Activated B cell treated with CpG ODN at 0.5 μM for 24 hours (primary cell): Measurements from ENCODE around the gene NPPA. TPM values are rescaled to one million over a fixed set of nuclear protein-coding genes. Genes with fewer than 3 reads are reported as not detected.

Experiments
- ATAC-seq: fragments of 200-7000 bp; cut with Tn5 transposase; one replicate; pipeline ENCODE4 v1.10.0; 2021; ENCODE audit warnings: low read depth, mild to moderate bottlenecking, moderate library complexity
- CTCF ChIA-PET: fragments of 350-600 bp; sonication (Branson Sonifier 250); formaldehyde crosslinking; loops from one replicate; lab custom pipeline; 2021; ENCODE audit warnings: antibody characterized with exemption; lab: Charles Lee
- POLR2A ChIA-PET: fragments of 350-600 bp; sonication (Branson Sonifier 250); formaldehyde crosslinking; loops from one replicate; lab custom pipeline; 2021; ENCODE audit warnings: antibody characterized with exemption; lab: Charles Lee
- DNase-seq: peaks from one replicate; pipeline ENCODE4 v3.0.0; 2022
- H3K27ac Mint-ChIP-seq: one replicate; pipeline ENCODE4 v1.8.0; 2020; ENCODE audit warnings: mixed read lengths
- H3K27me3 Mint-ChIP-seq: one replicate; pipeline ENCODE4 v1.8.0; 2021; ENCODE audit warnings: mixed read lengths
- H3K36me3 Mint-ChIP-seq: one replicate; pipeline ENCODE4 v1.8.0; 2021; ENCODE audit warnings: low read depth, mixed read lengths
- H3K4me1 Mint-ChIP-seq: one replicate; pipeline ENCODE4 v1.8.0; 2021; ENCODE audit warnings: mixed read lengths
- H3K4me3 Mint-ChIP-seq: one replicate; pipeline ENCODE4 v1.8.0; 2020; ENCODE audit warnings: mild to moderate bottlenecking, mixed read lengths
- H3K9me3 Mint-ChIP-seq: one replicate; pipeline ENCODE4 v1.8.0; 2020; ENCODE audit warnings: mixed read lengths
- intact Hi-C: fragments of 100-400 bp; cut with micrococcal nuclease; formaldehyde crosslinking; loops from one replicate; pipeline ENCODE4 v1.15.1; 2024
- total RNA-seq: library from RNA; stranded (reverse); gene quantifications from 2 replicates; pipeline ENCODE4 v1.2.3, GENCODE V29; 2022
- TF ChIP-seq, protein P1 (sequence below): fragments of 200-600 bp; IDR thresholded peaks from one replicate; pipeline ENCODE4 v1.8.0; 2022; ENCODE audit warnings: antibody characterized with exemption, mild to moderate bottlenecking

The NPPA gene
- total RNA-seq, 1 donor from 2014 or later, result not detected

DNA sequence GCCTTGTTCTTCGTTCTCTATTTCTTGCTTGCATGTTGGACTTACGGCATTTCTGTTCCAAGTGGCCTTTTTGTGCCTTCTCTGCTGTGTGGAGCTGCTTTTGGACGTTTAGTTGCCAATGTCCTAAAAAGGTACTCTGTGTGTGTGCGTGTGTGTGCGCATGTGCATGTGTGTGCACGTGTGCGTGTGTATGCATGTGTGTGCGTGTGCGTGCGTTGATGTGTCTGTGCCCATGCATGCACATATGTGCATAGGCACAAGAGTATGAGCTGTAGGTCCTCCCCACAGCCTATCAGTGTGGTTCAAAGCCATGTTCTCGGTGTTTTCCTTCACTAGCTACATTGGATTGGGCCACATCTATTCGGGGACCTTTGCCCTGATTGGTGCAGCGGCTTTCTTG lies 13.7 kb downstream of the NPPA start:
- peaks cover 3% of the 10 kb centered on the region for H3K4me1 Mint-ChIP-seq
- intact Hi-C loops, result loop anchor here (10.0 kb wide), 1 partner anchor 49 kb away; no protein-coding TSS in a partner anchor
- H3K27me3 Mint-ChIP-seq, result no peaks in the 10 kb centered on the region
- no peak for DNase-seq
- TF ChIP-seq, protein P1, sequence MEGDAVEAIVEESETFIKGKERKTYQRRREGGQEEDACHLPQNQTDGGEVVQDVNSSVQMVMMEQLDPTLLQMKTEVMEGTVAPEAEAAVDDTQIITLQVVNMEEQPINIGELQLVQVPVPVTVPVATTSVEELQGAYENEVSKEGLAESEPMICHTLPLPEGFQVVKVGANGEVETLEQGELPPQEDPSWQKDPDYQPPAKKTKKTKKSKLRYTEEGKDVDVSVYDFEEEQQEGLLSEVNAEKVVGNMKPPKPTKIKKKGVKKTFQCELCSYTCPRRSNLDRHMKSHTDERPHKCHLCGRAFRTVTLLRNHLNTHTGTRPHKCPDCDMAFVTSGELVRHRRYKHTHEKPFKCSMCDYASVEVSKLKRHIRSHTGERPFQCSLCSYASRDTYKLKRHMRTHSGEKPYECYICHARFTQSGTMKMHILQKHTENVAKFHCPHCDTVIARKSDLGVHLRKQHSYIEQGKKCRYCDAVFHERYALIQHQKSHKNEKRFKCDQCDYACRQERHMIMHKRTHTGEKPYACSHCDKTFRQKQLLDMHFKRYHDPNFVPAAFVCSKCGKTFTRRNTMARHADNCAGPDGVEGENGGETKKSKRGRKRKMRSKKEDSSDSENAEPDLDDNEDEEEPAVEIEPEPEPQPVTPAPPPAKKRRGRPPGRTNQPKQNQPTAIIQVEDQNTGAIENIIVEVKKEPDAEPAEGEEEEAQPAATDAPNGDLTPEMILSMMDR, result no peak
- CTCF ChIA-PET, result no interaction called here
- H3K4me3 Mint-ChIP-seq, result no peak overlapping the region
- H3K36me3 Mint-ChIP-seq, result peaks cover 91% of the 10 kb centered on the region
- ATAC-seq, result no peak
- no peaks in the 10 kb centered on the region for H3K9me3 Mint-ChIP-seq
- no peak overlapping the region for H3K27ac Mint-ChIP-seq
- POLR2A ChIA-PET, result no interaction called here

GRCh38 chr1:11833497-11833896 lies 14.1 kb downstream of the NPPA start:
- peaks cover 92% of the 10 kb centered on the region for H3K36me3 Mint-ChIP-seq
- ATAC-seq (no peak), DNase-seq (no peak)
- CTCF ChIA-PET, result no interaction called here
- no peaks in the 10 kb centered on the region for H3K9me3 Mint-ChIP-seq
- H3K4me3 Mint-ChIP-seq, result no peak overlapping the region
- intact Hi-C loops, result loop anchor here (10.0 kb wide), 1 partner anchor 49 kb away; no protein-coding TSS in a partner anchor
- no peaks in the 10 kb centered on the region for H3K27me3 Mint-ChIP-seq
- H3K27ac Mint-ChIP-seq, result no peak overlapping the region
- POLR2A ChIA-PET, result no interaction called here
- TF ChIP-seq, protein P1, result no peak
- no peaks in the 10 kb centered on the region for H3K4me1 Mint-ChIP-seq

GRCh38 chr1:11831945-11832725 lies 15.4 kb downstream of the NPPA start:
- POLR2A ChIA-PET, result interaction anchor here (1.0 to 1.7 kb wide), 2 partner anchors 76 to 78 kb away, joined by 6 read pairs; no protein-coding TSS in a partner anchor
- Mint-ChIP-seq H3K36me3 (peaks cover 92% of the 10 kb centered on the region), H3K27ac (no peak overlapping the region), H3K9me3 (no peaks in the 10 kb centered on the region), H3K4me1 (no peaks in the 10 kb centered on the region), H3K4me3 (no peak overlapping the region), H3K27me3 (no peaks in the 10 kb centered on the region)
- TF ChIP-seq, protein P1, result no peak
- DNase-seq, result no peak
- ATAC-seq, result no peak
- CTCF ChIA-PET, result no interaction called here
- intact Hi-C loops, result loop anchor here (10.0 kb wide), 1 partner anchor 47 kb away; no protein-coding TSS in a partner anchor

DNA sequence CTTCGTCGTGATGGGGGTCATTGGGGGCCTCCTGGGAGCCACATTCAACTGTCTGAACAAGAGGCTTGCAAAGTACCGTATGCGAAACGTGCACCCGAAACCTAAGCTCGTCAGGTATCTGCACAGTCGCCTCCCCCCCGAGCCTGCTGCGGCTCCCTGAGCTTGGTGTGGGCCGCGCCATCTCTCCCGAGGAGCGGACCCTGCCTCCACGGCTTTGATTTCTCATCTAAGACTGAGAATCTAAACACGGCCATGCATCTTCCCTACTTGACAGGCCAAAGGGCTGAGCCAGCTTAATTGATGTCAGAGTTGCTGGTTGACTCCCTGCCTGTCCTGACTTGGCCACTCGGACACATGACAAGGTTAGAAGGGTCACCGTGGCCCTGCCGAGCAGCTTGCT lies 19.1 kb downstream of the NPPA start:
- no peak overlapping the region for H3K4me3 Mint-ChIP-seq
- intact Hi-C loops, result no loop called here
- H3K9me3 Mint-ChIP-seq, result no peaks in the 10 kb centered on the region
- peaks cover 93% of the 10 kb centered on the region for H3K36me3 Mint-ChIP-seq
- POLR2A ChIA-PET, result no interaction called here
- TF ChIP-seq, protein P1, result no peak
- CTCF ChIA-PET, result no interaction called here
- no peak overlapping the region for H3K27ac Mint-ChIP-seq
- no peaks in the 10 kb centered on the region for H3K4me1 Mint-ChIP-seq
- H3K27me3 Mint-ChIP-seq, result no peaks in the 10 kb centered on the region
- DNase-seq, result no peak
- no peak for ATAC-seq

GRCh38 chr1:11826946-11827345 lies 20.6 kb downstream of the NPPA start:
- no peak overlapping the region for H3K4me3 Mint-ChIP-seq
- no peaks in the 10 kb centered on the region for H3K4me1 Mint-ChIP-seq
- ChIA-PET CTCF (no interaction called here), POLR2A (no interaction called here)
- H3K9me3 Mint-ChIP-seq, result no peaks in the 10 kb centered on the region
- no peak for ATAC-seq
- TF ChIP-seq, protein P1, result no peak
- no peak for DNase-seq
- no peaks in the 10 kb centered on the region for H3K27me3 Mint-ChIP-seq
- H3K36me3 Mint-ChIP-seq, result peaks cover 91% of the 10 kb centered on the region
- H3K27ac Mint-ChIP-seq, result no peak overlapping the region
- intact Hi-C loops, result no loop called here
